ENCODE measurements around the gene CAMTA1.

CAMTA1 gene

GRCh38 chr1:6858596-6858995, 73.3 kb downstream of the CAMTA1 start:
- DNase-seq, result no peak

GRCh38 chr1:6859415-6860343, 74.4 kb downstream of the CAMTA1 start:
- no peak for DNase-seq

- DNase-seq, result no peak
These were observed 75.1 kb downstream of the CAMTA1 start for GRCh38 chr1:6860401-6860800.

GRCh38 chr1:6861075-6861724, 75.9 kb downstream of the CAMTA1 start:
- DNase-seq, result no peak

GRCh38 chr1:6862906-6863305, 77.7 kb downstream of the CAMTA1 start:
- no peak for DNase-seq

- no peak for DNase-seq
These were observed 78.9 kb downstream of the CAMTA1 start for GRCh38 chr1:6864166-6864565.

- no peak for DNase-seq
These were observed 81.6 kb downstream of the CAMTA1 start for GRCh38 chr1:6866825-6867224.

GRCh38 chr1:6867321-6867720, 82.1 kb downstream of the CAMTA1 start:
- no peak for DNase-seq

GRCh38 chr1:6867729-6868659, 82.7 kb downstream of the CAMTA1 start:
- DNase-seq, result no peak

GRCh38 chr1:6868660-6869380, 83.6 kb downstream of the CAMTA1 start:
- no peak for DNase-seq

GRCh38 chr1:6869545-6869944, 84.3 kb downstream of the CAMTA1 start:
- DNase-seq, result no peak

GRCh38 chr1:6870086-6870485, 84.8 kb downstream of the CAMTA1 start:
- no peak for DNase-seq

- DNase-seq, result no peak
These were observed 85.3 kb downstream of the CAMTA1 start for GRCh38 chr1:6870571-6870970.

- DNase-seq, result no peak
These were observed 86.2 kb downstream of the CAMTA1 start for GRCh38 chr1:6871300-6871972.

- no peak for DNase-seq
These were observed 87.5 kb downstream of the CAMTA1 start for GRCh38 chr1:6872573-6873261.

GRCh38 chr1:6873298-6874015, 88.2 kb downstream of the CAMTA1 start:
- DNase-seq, result no peak

- no peak for DNase-seq
These were observed 89.0 kb downstream of the CAMTA1 start for GRCh38 chr1:6874298-6874697.

GRCh38 chr1:6880951-6881690, 95.9 kb downstream of the CAMTA1 start:
- DNase-seq, result no peak

GRCh38 chr1:6882414-6882813, 97.2 kb downstream of the CAMTA1 start:
- DNase-seq, result no peak

GRCh38 chr1:6884652-6885153, 99.4 kb downstream of the CAMTA1 start:
- no peak for DNase-seq

Data from NCI-H1048 (cell line).